WERI-Rb-1 (cell line): ENCODE measurements around the gene DUSP3.

Source experiments
- DNase-seq: peaks from one replicate; pipeline ENCODE4 v3.0.0-alpha.2; 2020
- H3K27ac ChIP-seq: fragments of 250-450 bp; sonication (Bioruptor Pico); 2 replicates; pipeline ENCODE4 v1.5.1; 2020; ENCODE audit warnings: mild to moderate bottlenecking, moderate library complexity
- H3K27me3 ChIP-seq: fragments of 250-450 bp; sonication (Bioruptor Pico); 2 replicates; pipeline ENCODE4 v1.5.1; 2021; ENCODE audit warnings: mild to moderate bottlenecking, low read depth, moderate library complexity; ENCODE audit not compliant: insufficient read depth, severe bottlenecking
- H3K36me3 ChIP-seq: fragments of 250-450 bp; sonication (Bioruptor Pico); 2 replicates; pipeline ENCODE4 v1.5.1; 2020; ENCODE audit warnings: mild to moderate bottlenecking, moderate library complexity
- H3K4me3 ChIP-seq: 2 replicates; pipeline ENCODE4 v1.5.1; 2011; ENCODE audit warnings: low read depth, mild to moderate bottlenecking, control low read depth, low read length
- H3K9me3 ChIP-seq: fragments of 250-450 bp; sonication (Bioruptor Pico); 2 replicates; pipeline ENCODE4 v1.5.1; 2021; ENCODE audit warnings: mild to moderate bottlenecking, moderate library complexity; ENCODE audit not compliant: severe bottlenecking
- TF ChIP-seq, protein P1 (sequence below): IDR thresholded peaks from 2 replicates; pipeline ENCODE4 v1.5.1; 2011; ENCODE audit warnings: low read depth, mild to moderate bottlenecking, control low read depth, inconsistent platforms, low read length

The DUSP3 gene

DNA sequence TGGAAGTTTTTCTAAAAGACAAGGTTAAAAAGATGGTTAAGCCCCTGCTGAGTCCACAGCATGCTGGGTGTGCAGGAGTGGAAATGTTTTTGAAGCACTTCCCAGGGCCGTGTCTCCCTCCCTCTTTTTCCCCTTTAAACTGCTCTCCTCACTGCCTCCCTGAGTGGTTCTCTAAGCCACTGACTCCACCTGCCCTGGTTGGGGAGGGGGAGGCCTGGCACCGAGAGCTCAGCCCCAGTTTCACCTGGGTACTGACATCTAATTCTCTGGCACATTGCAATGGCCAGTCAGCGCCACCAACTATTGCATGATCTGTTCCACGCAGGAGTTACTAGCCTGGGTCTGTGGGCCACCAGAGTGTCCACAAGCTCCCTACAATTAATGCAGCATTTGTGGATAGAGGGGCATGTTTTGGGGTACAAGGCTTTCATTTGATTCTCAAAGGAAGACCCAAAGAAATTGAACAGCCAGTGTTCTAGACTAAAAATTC lies 31.5 kb upstream of the DUSP3 start:
- TF ChIP-seq, protein P1, sequence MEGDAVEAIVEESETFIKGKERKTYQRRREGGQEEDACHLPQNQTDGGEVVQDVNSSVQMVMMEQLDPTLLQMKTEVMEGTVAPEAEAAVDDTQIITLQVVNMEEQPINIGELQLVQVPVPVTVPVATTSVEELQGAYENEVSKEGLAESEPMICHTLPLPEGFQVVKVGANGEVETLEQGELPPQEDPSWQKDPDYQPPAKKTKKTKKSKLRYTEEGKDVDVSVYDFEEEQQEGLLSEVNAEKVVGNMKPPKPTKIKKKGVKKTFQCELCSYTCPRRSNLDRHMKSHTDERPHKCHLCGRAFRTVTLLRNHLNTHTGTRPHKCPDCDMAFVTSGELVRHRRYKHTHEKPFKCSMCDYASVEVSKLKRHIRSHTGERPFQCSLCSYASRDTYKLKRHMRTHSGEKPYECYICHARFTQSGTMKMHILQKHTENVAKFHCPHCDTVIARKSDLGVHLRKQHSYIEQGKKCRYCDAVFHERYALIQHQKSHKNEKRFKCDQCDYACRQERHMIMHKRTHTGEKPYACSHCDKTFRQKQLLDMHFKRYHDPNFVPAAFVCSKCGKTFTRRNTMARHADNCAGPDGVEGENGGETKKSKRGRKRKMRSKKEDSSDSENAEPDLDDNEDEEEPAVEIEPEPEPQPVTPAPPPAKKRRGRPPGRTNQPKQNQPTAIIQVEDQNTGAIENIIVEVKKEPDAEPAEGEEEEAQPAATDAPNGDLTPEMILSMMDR = no peak
- Histone ChIP-seq H3K27ac (no peak overlapping the region), H3K4me3 (no peak overlapping the region), H3K27me3 (no peaks in the 10 kb centered on the region), H3K36me3 (peaks cover 75% of the 10 kb centered on the region), H3K9me3 (no peaks in the 10 kb centered on the region)
- no peak for DNase-seq

- no peak overlapping the region; the same call in 1 of the 2 replicates for H3K27ac ChIP-seq
- H3K4me3 ChIP-seq = no peak overlapping the region
- peaks cover 77% of the 10 kb centered on the region for H3K36me3 ChIP-seq
- no peak for DNase-seq
- no peaks in the 10 kb centered on the region for H3K9me3 ChIP-seq
- TF ChIP-seq, protein P1 = no peak
- no peaks in the 10 kb centered on the region for H3K27me3 ChIP-seq
Measured at GRCh38 chr17:43809121-43809520, 30.3 kb upstream of the DUSP3 start.

DNA sequence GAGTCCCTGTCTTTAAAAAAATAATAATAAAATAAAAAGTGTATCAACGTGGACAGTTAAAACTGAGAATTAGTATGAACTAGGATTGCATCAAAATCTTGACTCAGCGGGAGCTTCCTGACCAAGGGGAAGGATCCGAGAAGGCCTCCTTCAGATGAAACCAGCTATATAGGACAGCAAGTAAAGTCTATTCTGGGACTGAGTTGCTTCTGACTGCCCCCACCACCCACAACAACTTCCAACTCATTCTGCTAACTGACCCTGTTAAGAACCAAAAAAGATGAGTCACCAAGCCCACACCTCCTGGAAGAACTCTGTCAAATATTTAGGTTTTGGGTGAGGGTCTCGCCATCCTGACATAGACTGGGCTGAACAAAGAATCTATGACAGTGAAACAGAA lies 29.3 kb upstream of the DUSP3 start:
- Histone ChIP-seq H3K27me3 (no peaks in the 10 kb centered on the region), H3K9me3 (no peaks in the 10 kb centered on the region), H3K27ac (no peak overlapping the region), H3K36me3 (peaks cover 71% of the 10 kb centered on the region), H3K4me3 (no peak overlapping the region)
- DNase-seq = no peak
- TF ChIP-seq, protein P1 = no peak

DNA sequence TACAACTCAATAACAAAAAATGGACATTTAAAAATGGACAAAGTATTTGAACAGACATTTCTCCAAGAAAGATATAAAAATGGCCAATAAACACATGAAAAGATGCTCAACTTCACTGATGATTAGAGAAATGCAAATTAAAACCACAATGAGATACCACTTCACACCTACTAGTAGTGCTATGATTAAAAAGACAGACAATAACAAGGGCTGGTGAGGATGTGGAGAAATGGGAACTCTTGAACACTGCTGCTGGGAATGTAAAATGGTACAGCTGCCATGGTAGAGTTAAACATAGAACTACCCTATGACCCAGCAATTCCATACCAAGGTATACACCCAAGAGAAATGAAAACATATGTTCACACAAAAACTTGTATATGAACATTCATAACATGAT lies 26.3 kb upstream of the DUSP3 start:
- Histone ChIP-seq H3K27ac (no peak overlapping the region), H3K27me3 (no peaks in the 10 kb centered on the region), H3K9me3 (no peaks in the 10 kb centered on the region), H3K4me3 (no peak overlapping the region), H3K36me3 (peaks cover 56% of the 10 kb centered on the region)
- no peak for DNase-seq
- TF ChIP-seq, protein P1 = no peak

DNA sequence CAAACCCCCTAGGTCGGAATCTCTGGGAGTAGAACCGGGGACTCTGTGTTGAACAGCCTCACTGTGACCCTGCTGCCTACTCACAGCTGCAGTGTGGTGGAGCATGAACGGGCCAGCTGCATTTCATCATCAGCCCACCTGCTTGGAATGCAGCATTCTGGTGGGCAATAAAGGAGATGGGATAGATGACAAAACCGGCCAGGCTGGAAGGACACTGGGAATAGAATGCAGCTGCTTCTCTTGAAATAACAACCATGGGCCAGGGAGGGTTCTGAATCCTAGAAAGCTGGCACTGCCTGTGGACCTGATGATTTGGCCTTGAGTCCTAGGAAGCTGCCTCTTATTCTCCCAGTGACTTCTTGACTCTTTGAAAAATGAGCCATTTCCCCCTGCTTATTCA lies 25.0 kb upstream of the DUSP3 start:
- TF ChIP-seq, protein P1 = no peak

GRCh38 chr17:43801844-43802243 lies 23.1 kb upstream of the DUSP3 start:
- peaks cover 30% of the 10 kb centered on the region for H3K36me3 ChIP-seq
- DNase-seq = no peak
- no peaks in the 10 kb centered on the region for H3K27me3 ChIP-seq
- peaks cover 23% of the 10 kb centered on the region for H3K9me3 ChIP-seq
- no peak overlapping the region for H3K4me3 ChIP-seq
- TF ChIP-seq, protein P1 = no peak
- H3K27ac ChIP-seq = no peak overlapping the region

More for the DNA sequence above, 25.0 kb upstream of the DUSP3 start:
- Histone ChIP-seq H3K9me3 (peaks cover 4% of the 10 kb centered on the region), H3K27me3 (no peaks in the 10 kb centered on the region), H3K27ac (no peak overlapping the region), H3K4me3 (no peak overlapping the region), H3K36me3 (peaks cover 45% of the 10 kb centered on the region)
- no peak for DNase-seq
